ENCODE data around the gene WDR72. TPM values are rescaled to one million over a fixed set of nuclear protein-coding genes. Genes with fewer than 3 reads are reported as not detected.

The WDR72 gene
- total RNA-seq, 1 donor from 2014 or later = 3.2 TPM

DNA sequence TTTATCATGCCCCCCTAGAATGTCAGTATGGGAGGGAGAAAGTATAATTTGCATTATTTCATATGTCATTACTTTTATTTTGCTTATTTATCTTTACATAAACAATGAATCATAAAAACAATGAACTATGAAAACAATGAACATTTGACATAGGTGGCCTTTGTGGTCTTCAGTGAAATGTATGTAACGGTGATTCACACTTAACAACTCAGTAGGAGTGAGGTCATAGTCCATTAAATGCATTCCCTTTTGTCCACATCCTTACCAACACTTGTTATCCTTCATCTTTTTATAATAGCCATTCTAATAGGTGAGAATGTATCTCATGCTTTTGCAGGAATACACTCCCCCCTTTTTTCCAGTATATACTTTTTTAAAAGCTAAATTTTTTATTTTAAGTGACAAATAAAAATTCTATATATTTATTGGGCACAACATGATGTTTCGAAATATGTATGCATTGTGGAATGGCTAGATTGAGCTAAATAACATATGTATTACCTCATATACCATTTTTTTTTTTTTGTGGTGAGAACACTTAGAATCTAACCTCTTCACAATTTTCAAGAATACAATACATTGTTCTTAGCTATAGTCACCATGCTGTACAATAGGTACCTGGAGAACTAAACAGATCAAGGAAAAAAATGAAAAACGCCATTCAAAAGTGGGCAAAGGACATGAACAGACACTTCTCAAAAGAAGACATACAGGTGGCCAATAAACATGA is 189.5 kb downstream of the WDR72 start:
- ATAC-seq (no peak), DNase-seq (no peak)
- TF ChIP-seq, protein P1, sequence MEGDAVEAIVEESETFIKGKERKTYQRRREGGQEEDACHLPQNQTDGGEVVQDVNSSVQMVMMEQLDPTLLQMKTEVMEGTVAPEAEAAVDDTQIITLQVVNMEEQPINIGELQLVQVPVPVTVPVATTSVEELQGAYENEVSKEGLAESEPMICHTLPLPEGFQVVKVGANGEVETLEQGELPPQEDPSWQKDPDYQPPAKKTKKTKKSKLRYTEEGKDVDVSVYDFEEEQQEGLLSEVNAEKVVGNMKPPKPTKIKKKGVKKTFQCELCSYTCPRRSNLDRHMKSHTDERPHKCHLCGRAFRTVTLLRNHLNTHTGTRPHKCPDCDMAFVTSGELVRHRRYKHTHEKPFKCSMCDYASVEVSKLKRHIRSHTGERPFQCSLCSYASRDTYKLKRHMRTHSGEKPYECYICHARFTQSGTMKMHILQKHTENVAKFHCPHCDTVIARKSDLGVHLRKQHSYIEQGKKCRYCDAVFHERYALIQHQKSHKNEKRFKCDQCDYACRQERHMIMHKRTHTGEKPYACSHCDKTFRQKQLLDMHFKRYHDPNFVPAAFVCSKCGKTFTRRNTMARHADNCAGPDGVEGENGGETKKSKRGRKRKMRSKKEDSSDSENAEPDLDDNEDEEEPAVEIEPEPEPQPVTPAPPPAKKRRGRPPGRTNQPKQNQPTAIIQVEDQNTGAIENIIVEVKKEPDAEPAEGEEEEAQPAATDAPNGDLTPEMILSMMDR (IDR thresholded peaks at IDR 0.05) = no peak
- Histone ChIP-seq H3K36me3 (no peaks in the 10 kb centered on the region), H3K4me1 (no peaks in the 10 kb centered on the region), H3K27me3 (no peaks in the 10 kb centered on the region), H3K9me3 (no peaks in the 10 kb centered on the region), H3K27ac (no peak overlapping the region), H3K4me3 (no peak overlapping the region)
- intact Hi-C loops (cut with DNase I) = no loop called here

DNA sequence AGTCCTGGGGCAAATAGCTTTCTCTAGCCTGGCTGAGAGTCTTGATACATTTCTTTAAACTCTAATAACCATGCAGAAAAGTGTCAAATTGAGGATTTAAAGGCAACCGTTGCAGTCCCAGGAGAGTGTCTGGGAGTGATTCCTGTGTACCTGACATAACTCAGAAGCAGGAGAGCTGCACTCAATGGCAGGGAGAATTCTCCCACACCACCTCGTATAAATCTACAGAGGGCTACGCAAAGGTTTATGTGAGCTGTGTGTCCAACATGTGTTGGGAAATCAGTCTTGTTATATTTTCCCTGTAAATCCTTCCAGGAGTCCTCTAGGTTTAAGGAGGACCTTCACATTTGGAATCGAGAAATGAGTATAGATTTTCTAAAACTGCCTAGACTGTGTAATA is 192.6 kb downstream of the WDR72 start:
- no peaks in the 10 kb centered on the region for H3K4me1 ChIP-seq
- TF ChIP-seq, protein P1 (IDR thresholded peaks at IDR 0.05) = no peak
- H3K27ac ChIP-seq = no peak overlapping the region
- H3K4me3 ChIP-seq = no peak overlapping the region
- DNase-seq (no peak), ATAC-seq (no peak)
- H3K27me3 ChIP-seq = no peaks in the 10 kb centered on the region
- H3K36me3 ChIP-seq = no peaks in the 10 kb centered on the region
- no peaks in the 10 kb centered on the region for H3K9me3 ChIP-seq
- intact Hi-C loops (cut with DNase I) = no loop called here

GRCh38 chr15:53565721-53566120 is 193.7 kb downstream of the WDR72 start:
- TF ChIP-seq, protein P1 (IDR thresholded peaks at IDR 0.05) = no peak
- H3K36me3 ChIP-seq = no peaks in the 10 kb centered on the region

DNA sequence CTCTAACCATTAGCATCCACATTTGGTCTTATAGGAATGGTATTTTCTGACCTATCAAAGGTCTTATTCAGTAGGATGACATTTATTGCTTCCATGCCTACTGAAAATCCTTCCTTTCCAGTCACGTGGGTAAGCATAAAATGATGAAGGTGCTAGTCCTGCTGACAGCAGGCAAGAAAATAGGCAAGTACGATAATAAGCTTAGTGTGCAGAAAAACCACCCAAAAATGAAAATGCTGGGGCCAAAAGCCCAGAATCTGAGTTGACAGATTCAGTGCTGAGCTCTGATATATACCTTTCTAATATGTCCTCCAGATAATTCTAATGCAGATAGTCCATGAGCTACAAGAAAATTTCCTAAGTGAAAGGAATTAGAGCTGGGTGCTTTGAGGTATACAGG is 194.8 kb downstream of the WDR72 start:
- TF ChIP-seq, protein P1 (IDR thresholded peaks at IDR 0.05) = no peak
- Histone ChIP-seq H3K36me3 (no peaks in the 10 kb centered on the region), H3K9me3 (no peaks in the 10 kb centered on the region), H3K27ac (no peak overlapping the region), H3K4me3 (no peak overlapping the region), H3K4me1 (no peaks in the 10 kb centered on the region), H3K27me3 (no peaks in the 10 kb centered on the region)
- DNase-seq = no peak
- ATAC-seq = no peak
- intact Hi-C loops (cut with DNase I) = no loop called here

More at GRCh38 chr15:53565721-53566120, 193.7 kb downstream of the WDR72 start:
- intact Hi-C loops (cut with DNase I) = no loop called here
- DNase-seq (no peak), ATAC-seq (no peak)
- Histone ChIP-seq H3K4me3 (no peak overlapping the region), H3K27me3 (no peaks in the 10 kb centered on the region), H3K27ac (no peak overlapping the region), H3K4me1 (no peaks in the 10 kb centered on the region), H3K9me3 (no peaks in the 10 kb centered on the region)

GRCh38 chr15:53563627-53564026 is 195.8 kb downstream of the WDR72 start:
- intact Hi-C loops (cut with DNase I) = no loop called here
- ATAC-seq (no peak), DNase-seq (no peak)
- no peaks in the 10 kb centered on the region for H3K4me1 ChIP-seq
- no peaks in the 10 kb centered on the region for H3K27me3 ChIP-seq
- no peaks in the 10 kb centered on the region for H3K9me3 ChIP-seq
- H3K36me3 ChIP-seq = no peaks in the 10 kb centered on the region
- TF ChIP-seq, protein P1 (IDR thresholded peaks at IDR 0.05) = no peak
- H3K4me3 ChIP-seq = no peak overlapping the region
- no peak overlapping the region for H3K27ac ChIP-seq

All from upper lobe of right lung (tissue), 1 donor.